K562 (cell line): ENCODE measurements around the gene FAM219B. TPM values are rescaled to one million over a fixed set of nuclear protein-coding genes. Genes with fewer than 3 reads are reported as not detected.
A peak's percentile ranks its signal among the peaks of the same experiment; 100 is the strongest.

Experiments
- CBX5 ChIP-seq: IDR thresholded peaks from 2 replicates; pipeline ENCODE4 v1.6.1; 2014; ENCODE audit warnings: low read depth, borderline replicate concordance
- EP300 ChIP-seq: IDR thresholded peaks from 2 replicates; pipeline ENCODE4 v1.6.1; 2012; ENCODE audit warnings: low read length, improper control_type of control experiment
- ETV1 ChIP-seq: fragments of 450-650 bp; conservative IDR thresholded peaks from 2 replicates; pipeline ENCODE4 v1.6.1; 2016; ENCODE audit warnings: missing genetic modification characterization, control low read depth, low read depth, missing compliant biosample characterization
- HLTF ChIP-seq: fragments of 450-650 bp; IDR thresholded peaks from 2 replicates; pipeline ENCODE4 v1.6.1; 2016
- HSF4 ChIP-seq: fragments of 250-450 bp; sonication (Bioruptor Pico); IDR thresholded peaks from 2 replicates; pipeline ENCODE4 v2.1.2; 2022; ENCODE audit warnings: mild to moderate bottlenecking, moderate library complexity, borderline replicate concordance
- NEUROD1 ChIP-seq: fragments of 150-350 bp; IDR thresholded peaks from 2 replicates; pipeline ENCODE4 v1.6.1; 2014; ENCODE audit warnings: borderline replicate concordance, low read length, low read depth; ENCODE audit not compliant: partially characterized antibody
- RFX5 ChIP-seq: IDR thresholded peaks from 2 replicates; pipeline ENCODE4 v1.6.1; 2011; ENCODE audit warnings: low read depth, mild to moderate bottlenecking, improper control_type of control experiment, low read length
- SMARCC2 ChIP-seq: fragments of 450-650 bp; IDR thresholded peaks from 2 replicates; pipeline ENCODE4 v1.6.1; 2017; ENCODE audit warnings: antibody characterized with exemption, moderate library complexity, mild to moderate bottlenecking, low read depth
- SUPT5H ChIP-seq: fragments of 450-650 bp; IDR thresholded peaks from 2 replicates; pipeline ENCODE4 v1.6.1; 2016
- TSHZ1 ChIP-seq: fragments of 250-450 bp; sonication (Bioruptor Pico); IDR thresholded peaks from 2 replicates; pipeline ENCODE4 v1.4.0; 2020; ENCODE audit warnings: mild to moderate bottlenecking, moderate library complexity
- ZNF696 ChIP-seq: fragments of 250-450 bp; sonication (Bioruptor Pico); conservative IDR thresholded peaks from 2 replicates; pipeline ENCODE4 v1.4.0; 2020; ENCODE audit warnings: mild to moderate bottlenecking, moderate library complexity
- ZNF766 ChIP-seq: fragments of 200-800 bp; sonication (Bioruptor generic); conservative IDR thresholded peaks from 2 replicates; pipeline ENCODE4 v1.6.1; 2016; ENCODE audit warnings: missing genetic modification characterization, missing compliant biosample characterization
- polyA plus RNA-seq, 8 experiments: library from polyadenylated mRNA; depleted of rRNA in 4 of 8; stranded (reverse) in 5 of 8; unstranded in 3 of 8; fragments of >200 nt; fragmentation: Nextera tagmentation in 2 of 8; fragmentation: Illumina TruSeq in 1 of 8; extraction: Ambion mirVana in 2 of 8; extraction: Trizol in 1 of 8; gene quantifications; 2 replicates each; pipeline versions ENCODE4 v1.2.1 to v1.2.3, GENCODE V29; 2011 to 2014; ENCODE audit warnings: inconsistent platforms in 1 of 8, missing spikeins in 1 of 8
- total RNA-seq, 7 experiments: library from RNA; depleted of rRNA in 6 of 7; stranded (reverse); fragments of >200 nt in 6 of 7; fragmentation: Illumina TruSeq in 2 of 7; extraction: Trizol in 2 of 7; gene quantifications; 2 replicates each; pipeline versions ENCODE4 v1.2.1 to v1.2.3, GENCODE V29; 2011 to 2021; ENCODE audit warnings: low replicate concordance in 1 of 7
- TF ChIP-seq, protein P1 (sequence below): sonication (generic); formaldehyde crosslinking; IDR thresholded peaks from 2 replicates; pipeline ENCODE4 v1.8.0; 2022; ENCODE audit warnings: mild to moderate bottlenecking, missing genetic modification reagents
- TF ChIP-seq, protein P2 (sequence below): sonication (generic); formaldehyde crosslinking; IDR thresholded peaks from 2 replicates; pipeline ENCODE4 v1.9.0; 2022; ENCODE audit warnings: mild to moderate bottlenecking, missing genetic modification reagents

FAM219B gene
- total and polyA plus RNA-seq, 9 of the 15 experiments (the other 6 are each of a cell fraction or from before 2014, with no cell fraction given): 6.8 to 50.4 (median 29.4) TPM

DNA sequence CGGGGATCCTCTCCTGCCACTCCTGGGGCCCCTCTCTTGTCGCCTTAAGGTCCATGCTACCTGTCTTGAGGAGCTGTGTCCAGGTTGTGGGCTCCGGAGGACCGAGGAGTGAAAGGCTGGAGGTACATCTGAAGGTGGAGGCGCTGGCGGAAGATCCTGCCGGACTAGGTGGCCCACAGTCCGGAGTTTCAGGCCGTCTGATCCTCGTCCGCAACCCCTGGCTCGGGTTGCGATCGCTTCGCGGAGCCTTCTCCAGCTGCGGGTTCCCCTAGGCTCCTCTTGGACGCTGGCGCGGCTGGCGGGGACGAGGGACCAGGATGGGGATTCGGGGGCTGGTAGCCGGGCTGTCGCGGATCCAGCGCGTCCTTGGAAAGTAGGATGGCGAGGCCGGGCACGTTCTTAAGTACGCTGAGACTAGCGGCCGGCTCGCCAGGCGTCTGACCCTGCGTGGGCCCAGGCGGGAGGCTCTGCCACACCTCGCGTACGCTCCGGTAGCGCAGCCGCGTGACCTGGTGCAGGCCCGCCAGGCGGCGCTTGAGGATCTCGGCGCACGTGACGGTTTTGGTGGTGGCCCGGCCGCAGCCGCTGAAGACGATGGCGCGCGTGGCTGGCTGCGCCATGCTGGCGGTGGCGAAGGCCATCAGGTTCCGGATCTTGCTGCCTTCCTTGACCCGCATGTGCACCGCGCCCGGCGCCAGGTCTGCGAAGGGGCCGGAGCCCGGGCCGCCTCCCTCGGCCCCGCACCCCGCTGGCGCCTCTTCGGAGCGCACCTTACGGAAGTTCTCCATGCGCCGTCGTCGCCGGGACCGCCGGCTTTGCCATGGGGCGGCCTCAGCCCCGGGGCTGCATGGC lies 49.4 kb upstream of the FAM219B start (continued):
- TF ChIP-seq, protein P1, sequence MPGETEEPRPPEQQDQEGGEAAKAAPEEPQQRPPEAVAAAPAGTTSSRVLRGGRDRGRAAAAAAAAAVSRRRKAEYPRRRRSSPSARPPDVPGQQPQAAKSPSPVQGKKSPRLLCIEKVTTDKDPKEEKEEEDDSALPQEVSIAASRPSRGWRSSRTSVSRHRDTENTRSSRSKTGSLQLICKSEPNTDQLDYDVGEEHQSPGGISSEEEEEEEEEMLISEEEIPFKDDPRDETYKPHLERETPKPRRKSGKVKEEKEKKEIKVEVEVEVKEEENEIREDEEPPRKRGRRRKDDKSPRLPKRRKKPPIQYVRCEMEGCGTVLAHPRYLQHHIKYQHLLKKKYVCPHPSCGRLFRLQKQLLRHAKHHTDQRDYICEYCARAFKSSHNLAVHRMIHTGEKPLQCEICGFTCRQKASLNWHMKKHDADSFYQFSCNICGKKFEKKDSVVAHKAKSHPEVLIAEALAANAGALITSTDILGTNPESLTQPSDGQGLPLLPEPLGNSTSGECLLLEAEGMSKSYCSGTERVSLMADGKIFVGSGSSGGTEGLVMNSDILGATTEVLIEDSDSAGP (CRISPR knock-in tag): peak; percentile 68; the same call in 1 of the 2 replicates
- TF ChIP-seq TSHZ1 (CRISPR knock-in tag) (no peak), ZNF696 (CRISPR knock-in tag) (no peak), SUPT5H (no peak), HSF4 (CRISPR knock-in tag) (no peak), EP300 (no peak), SMARCC2 (no peak), ETV1 (tag) (no peak; the same call in 1 of the 2 replicates), ZNF766 (CRISPR knock-in tag) (no peak), CBX5 (no peak), NEUROD1 (no peak), HLTF (no peak), RFX5 (no peak)
- TF ChIP-seq, protein P2, sequence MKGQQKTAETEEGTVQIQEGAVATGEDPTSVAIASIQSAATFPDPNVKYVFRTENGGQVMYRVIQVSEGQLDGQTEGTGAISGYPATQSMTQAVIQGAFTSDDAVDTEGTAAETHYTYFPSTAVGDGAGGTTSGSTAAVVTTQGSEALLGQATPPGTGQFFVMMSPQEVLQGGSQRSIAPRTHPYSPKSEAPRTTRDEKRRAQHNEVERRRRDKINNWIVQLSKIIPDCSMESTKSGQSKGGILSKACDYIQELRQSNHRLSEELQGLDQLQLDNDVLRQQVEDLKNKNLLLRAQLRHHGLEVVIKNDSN (CRISPR knock-in tag): peak; percentile 98
